Cardiac muscle cell (in vitro differentiated cells and primary cell): ENCODE data around the gene PTPRT. TPM values are rescaled to one million over a fixed set of nuclear protein-coding genes. Genes with fewer than 3 reads are reported as not detected.

Source experiments
- DNase-seq, 2 donors: peaks; one replicate each; pipeline versions ENCODE4 v3.0.0 to v3.0.0-alpha.2; 2010 to 2017; ENCODE audit warnings: low read depth in 1 of 2, low spot score in 1 of 2
- H3K27ac ChIP-seq: fragments of 200-600 bp; sonication (generic); 2 replicates; pipeline ENCODE4 v1.5.1; 2016
- H3K27me3 ChIP-seq: fragments of 200-600 bp; sonication (generic); 2 replicates; pipeline ENCODE4 v1.6.0; 2016; ENCODE audit warnings: control low read depth
- H3K36me3 ChIP-seq: fragments of 200-600 bp; sonication (generic); 2 replicates; pipeline ENCODE4 v1.5.1; 2016; ENCODE audit warnings: control low read depth
- H3K4me1 ChIP-seq: fragments of 200-600 bp; sonication (generic); 2 replicates; pipeline ENCODE4 v1.8.1; 2017; ENCODE audit warnings: low read depth, mild to moderate bottlenecking, mixed run types
- H3K4me3 ChIP-seq: fragments of 200-600 bp; sonication (generic); 2 replicates; pipeline ENCODE4 v1.5.1; 2016; ENCODE audit warnings: mild to moderate bottlenecking
- H3K9me3 ChIP-seq: fragments of 200-600 bp; sonication (generic); 2 replicates; pipeline ENCODE4 v1.5.1; 2017; ENCODE audit warnings: low read depth, mild to moderate bottlenecking, control low read depth
- polyA plus RNA-seq: library from polyadenylated mRNA; unstranded; fragments of >200 nt; fragmentation: Nextera tagmentation; extraction: Ambion mirVana; gene quantifications from 2 replicates; pipeline ENCODE4 v1.2.1, GENCODE V29; 2016
- total RNA-seq: library from RNA; depleted of rRNA; stranded (reverse); fragments of >200 nt; gene quantifications from 2 replicates; pipeline ENCODE4 v1.2.3, GENCODE V29; 2016
- TF ChIP-seq, protein P1 (sequence below): IDR thresholded peaks from 2 replicates; pipeline ENCODE4 v1.5.1; 2012; ENCODE audit warnings: low read depth, mild to moderate bottlenecking, low read length

The PTPRT gene
- total and polyA plus RNA-seq, 2 experiments from 2014 or later = 0.30 to 1.4 TPM

DNA sequence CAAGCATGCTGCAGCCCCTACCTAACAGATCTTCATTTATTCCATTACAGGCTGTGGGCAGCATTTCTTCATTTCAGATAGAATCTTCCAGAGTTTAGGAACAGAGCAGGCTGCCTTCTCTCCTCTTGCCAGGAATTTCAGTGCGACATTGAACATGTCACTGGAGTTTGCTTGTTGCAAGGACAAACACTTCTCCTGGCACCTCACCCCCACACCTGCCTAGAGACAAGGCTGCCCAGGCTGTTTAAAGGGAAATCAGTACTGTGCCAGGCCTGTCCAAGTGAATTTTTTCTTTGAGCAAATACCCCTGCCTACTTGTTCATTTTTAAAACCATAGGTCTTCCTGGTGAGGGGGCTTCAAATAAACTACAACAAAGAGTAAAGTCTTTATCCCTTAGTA, 594.1 kb downstream of the PTPRT start:
- peaks cover 17% of the 10 kb centered on the region for H3K4me1 ChIP-seq
- H3K36me3 ChIP-seq = no peaks in the 10 kb centered on the region
- H3K9me3 ChIP-seq = no peaks in the 10 kb centered on the region
- TF ChIP-seq, protein P1, sequence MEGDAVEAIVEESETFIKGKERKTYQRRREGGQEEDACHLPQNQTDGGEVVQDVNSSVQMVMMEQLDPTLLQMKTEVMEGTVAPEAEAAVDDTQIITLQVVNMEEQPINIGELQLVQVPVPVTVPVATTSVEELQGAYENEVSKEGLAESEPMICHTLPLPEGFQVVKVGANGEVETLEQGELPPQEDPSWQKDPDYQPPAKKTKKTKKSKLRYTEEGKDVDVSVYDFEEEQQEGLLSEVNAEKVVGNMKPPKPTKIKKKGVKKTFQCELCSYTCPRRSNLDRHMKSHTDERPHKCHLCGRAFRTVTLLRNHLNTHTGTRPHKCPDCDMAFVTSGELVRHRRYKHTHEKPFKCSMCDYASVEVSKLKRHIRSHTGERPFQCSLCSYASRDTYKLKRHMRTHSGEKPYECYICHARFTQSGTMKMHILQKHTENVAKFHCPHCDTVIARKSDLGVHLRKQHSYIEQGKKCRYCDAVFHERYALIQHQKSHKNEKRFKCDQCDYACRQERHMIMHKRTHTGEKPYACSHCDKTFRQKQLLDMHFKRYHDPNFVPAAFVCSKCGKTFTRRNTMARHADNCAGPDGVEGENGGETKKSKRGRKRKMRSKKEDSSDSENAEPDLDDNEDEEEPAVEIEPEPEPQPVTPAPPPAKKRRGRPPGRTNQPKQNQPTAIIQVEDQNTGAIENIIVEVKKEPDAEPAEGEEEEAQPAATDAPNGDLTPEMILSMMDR = no peak
- no peak overlapping the region for H3K27ac ChIP-seq
- H3K4me3 ChIP-seq = no peak overlapping the region
- DNase-seq = no peak
- no peaks in the 10 kb centered on the region for H3K27me3 ChIP-seq

GRCh38 chr20:42594659-42595058, 595.0 kb downstream of the PTPRT start:
- H3K9me3 ChIP-seq = no peaks in the 10 kb centered on the region
- no peaks in the 10 kb centered on the region for H3K27me3 ChIP-seq
- no peak overlapping the region for H3K27ac ChIP-seq
- no peaks in the 10 kb centered on the region for H3K36me3 ChIP-seq
- no peak overlapping the region for H3K4me3 ChIP-seq
- TF ChIP-seq, protein P1 = no peak
- DNase-seq = no peak
- H3K4me1 ChIP-seq = peaks cover 17% of the 10 kb centered on the region

GRCh38 chr20:42594011-42594410, 595.7 kb downstream of the PTPRT start:
- Histone ChIP-seq H3K27me3 (no peaks in the 10 kb centered on the region), H3K9me3 (no peaks in the 10 kb centered on the region), H3K27ac (no peak overlapping the region), H3K4me1 (peaks cover 17% of the 10 kb centered on the region), H3K36me3 (no peaks in the 10 kb centered on the region), H3K4me3 (no peak overlapping the region)
- TF ChIP-seq, protein P1 = no peak
- DNase-seq = no peak

DNA sequence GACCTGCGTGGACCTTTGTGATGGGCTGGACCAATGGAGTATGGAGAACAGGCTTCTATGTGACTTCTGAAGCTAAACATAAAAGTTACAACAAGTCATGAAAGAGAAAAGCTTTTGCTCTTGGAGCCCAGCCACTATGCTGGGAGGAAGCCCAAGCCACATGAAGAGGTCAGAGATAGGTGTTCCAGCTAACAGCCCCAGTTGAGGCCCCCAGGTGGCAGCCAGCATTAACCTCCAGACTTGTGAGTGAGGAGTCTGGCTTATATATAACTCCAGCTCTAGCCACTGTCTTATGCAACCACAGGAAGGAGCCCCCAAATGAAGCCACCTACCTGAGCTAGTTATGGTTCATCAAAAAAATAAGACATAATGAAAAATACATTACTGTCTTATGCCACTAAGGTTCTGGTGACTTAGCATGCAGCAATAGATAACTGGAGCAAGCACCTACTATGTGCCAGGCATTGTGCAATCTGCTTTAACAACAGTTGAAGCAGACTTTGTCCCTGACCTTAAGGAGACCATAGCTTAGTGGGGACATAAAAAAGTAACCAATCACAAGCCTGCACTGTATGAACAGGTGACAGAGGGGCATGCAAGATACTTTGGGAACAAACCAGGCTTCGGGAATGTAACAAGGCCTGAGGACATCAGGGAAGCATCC, 599.6 kb downstream of the PTPRT start:
- no peaks in the 10 kb centered on the region for H3K9me3 ChIP-seq
- no peak for DNase-seq
- peaks cover 17% of the 10 kb centered on the region for H3K4me1 ChIP-seq
- TF ChIP-seq, protein P1 = no peak
- no peak overlapping the region for H3K27ac ChIP-seq
- H3K36me3 ChIP-seq = no peaks in the 10 kb centered on the region
- H3K27me3 ChIP-seq = no peaks in the 10 kb centered on the region
- H3K4me3 ChIP-seq = no peak overlapping the region

DNA sequence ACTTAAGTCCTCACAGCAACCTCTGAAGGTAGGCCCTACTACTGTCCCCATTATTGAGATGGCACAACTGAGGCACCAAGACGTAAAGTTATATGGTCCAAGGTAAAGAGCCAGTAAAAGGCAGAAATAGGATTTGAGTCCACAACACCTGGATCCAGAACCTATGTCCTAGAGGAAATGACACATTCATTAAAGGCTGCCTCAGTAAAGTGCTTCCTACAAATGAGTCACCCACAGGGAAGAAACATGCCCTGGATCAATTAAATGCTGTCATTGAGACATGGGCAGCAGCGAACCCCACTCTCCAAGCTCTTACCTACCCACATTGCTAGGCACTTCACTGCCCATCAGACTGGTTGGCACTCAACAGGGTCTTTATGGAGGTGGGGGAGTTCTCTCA, 600.9 kb downstream of the PTPRT start:
- no peaks in the 10 kb centered on the region for H3K27me3 ChIP-seq
- DNase-seq = no peak
- H3K27ac ChIP-seq = no peak overlapping the region
- no peaks in the 10 kb centered on the region for H3K9me3 ChIP-seq
- peaks cover 17% of the 10 kb centered on the region for H3K4me1 ChIP-seq
- TF ChIP-seq, protein P1 = no peak
- H3K36me3 ChIP-seq = no peaks in the 10 kb centered on the region
- no peak overlapping the region for H3K4me3 ChIP-seq
